ENCODE results near the gene KIAA0232. TPM values are rescaled to one million over a fixed set of nuclear protein-coding genes. Genes with fewer than 3 reads are reported as not detected.

Gene KIAA0232
- total and polyA plus RNA-seq, 4 donors: 8.9 to 34.4 (median 18.5) TPM

DNA sequence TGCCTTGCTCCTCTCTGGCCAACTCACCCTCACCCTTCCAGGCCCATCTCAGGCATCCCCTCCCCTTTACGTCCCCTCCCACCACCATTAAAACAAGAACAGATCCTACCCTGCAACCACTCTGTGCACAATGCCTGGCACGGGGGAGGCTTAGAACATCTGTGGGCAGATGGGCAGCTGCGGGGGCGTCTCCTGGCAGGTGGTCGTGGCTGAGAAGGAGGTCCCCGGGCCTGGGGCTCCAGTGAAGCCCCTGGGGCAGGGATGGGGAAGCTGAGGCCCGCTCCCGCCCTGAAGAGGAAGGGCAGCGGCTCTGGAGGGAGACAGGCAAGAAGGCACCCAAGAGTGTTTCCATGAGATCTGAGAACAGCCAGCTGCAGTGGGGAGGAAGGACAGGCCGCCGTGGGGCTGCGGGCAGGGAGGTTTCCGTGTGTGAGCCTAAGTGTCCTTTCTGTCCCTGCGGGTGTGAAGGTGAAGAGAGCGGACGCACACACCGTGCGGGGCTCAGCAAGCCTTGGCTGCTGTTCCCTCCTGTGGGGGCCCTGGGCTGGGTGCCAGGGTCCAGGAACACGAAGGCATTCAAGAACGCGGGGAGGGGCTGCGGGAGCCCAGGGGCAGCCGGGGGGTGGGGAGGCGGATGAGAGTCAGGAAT lies 119.3 kb downstream of the KIAA0232 start:
- H3K4me3 ChIP-seq (ENCODE audit: low read depth in 1 of 3, low read length in 3 of 3): no peak overlapping the region
- H3K4me1 ChIP-seq (ENCODE audit: control insufficient read depth in 4 of 4, insufficient read depth in 4 of 4, low read length in 3 of 4): peaks cover 0 to 18% (median 11%) of the 10 kb centered on the region in 4 donors
- no peaks in the 10 kb centered on the region for H3K9me3 ChIP-seq (ENCODE audit: control insufficient read depth in 4 of 4, low read length in 3 of 4)
- TF ChIP-seq HNF4A (conservative IDR thresholded peaks at IDR 0.05) (no peak), CTCF (IDR thresholded peaks at IDR 0.05; ENCODE audit: low read depth, low read length, missing input control) (no peak), RXRA (IDR thresholded peaks at IDR 0.05) (no peak), RAD21 (IDR thresholded peaks at IDR 0.05) (no peak)
- TF ChIP-seq, protein P1, sequence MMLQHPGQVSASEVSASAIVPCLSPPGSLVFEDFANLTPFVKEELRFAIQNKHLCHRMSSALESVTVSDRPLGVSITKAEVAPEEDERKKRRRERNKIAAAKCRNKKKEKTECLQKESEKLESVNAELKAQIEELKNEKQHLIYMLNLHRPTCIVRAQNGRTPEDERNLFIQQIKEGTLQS (IDR thresholded peaks at IDR 0.05): no peak
- no peak overlapping the region for H3K27ac ChIP-seq (ENCODE audit: low read depth in 1 of 2, low read length in 2 of 2)
- no peaks in the 10 kb centered on the region for H3K27me3 ChIP-seq (ENCODE audit: control insufficient read depth in 4 of 4, insufficient read depth in 4 of 4, low read length in 3 of 4)
- H3K36me3 ChIP-seq (ENCODE audit: control insufficient read depth in 4 of 4, insufficient read depth in 3 of 4, low read depth in 1 of 4, low read length in 3 of 4): no peaks in the 10 kb centered on the region
- DNase-seq (ENCODE audit: low spot score): no peak
- WGBS: 91% methylated on average over 24 of the region's 24 CpGs
- H3K9ac ChIP-seq (ENCODE audit: low read depth in 1 of 2, low read length in 2 of 2): no peak overlapping the region

DNA sequence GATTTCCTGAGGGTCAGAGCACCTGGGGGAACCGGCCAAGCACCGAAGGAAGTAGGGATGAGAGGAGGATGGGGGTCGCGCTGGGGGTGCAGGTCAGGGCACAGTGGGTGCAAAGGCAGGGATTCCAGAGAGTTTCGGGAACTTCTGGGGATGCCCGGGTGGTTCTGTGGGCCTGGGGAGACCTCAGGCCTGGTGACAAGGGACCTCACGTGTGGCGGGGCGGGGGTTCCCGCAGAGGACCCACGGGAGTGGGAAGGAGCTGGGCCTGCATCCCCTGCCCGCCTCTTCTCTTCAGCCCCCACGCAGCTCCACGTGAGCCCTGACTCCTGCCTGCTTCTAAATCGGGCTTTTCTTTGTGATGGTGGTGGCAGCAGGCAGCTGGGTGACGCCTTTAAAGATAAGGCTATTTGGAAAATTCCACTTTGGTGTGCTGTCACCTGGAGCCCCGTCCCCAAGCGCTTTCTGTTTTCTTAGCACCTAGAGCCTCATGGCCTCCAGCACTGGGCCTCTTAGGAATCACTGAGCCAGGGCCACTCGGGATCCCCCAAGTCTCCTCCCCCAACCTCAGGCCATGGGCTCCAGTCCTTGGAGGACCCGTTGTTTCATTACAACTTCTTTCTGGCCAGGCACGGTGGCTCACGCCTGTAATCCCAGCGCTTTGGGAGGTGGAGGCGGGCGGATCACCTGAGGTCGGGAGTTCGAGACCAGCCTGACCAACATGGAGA lies 120.0 kb downstream of the KIAA0232 start:
- Histone ChIP-seq H3K27me3 (ENCODE audit: control insufficient read depth in 4 of 4, insufficient read depth in 4 of 4, low read length in 3 of 4) (no peaks in the 10 kb centered on the region), H3K36me3 (ENCODE audit: control insufficient read depth in 4 of 4, insufficient read depth in 3 of 4, low read depth in 1 of 4, low read length in 3 of 4) (no peaks in the 10 kb centered on the region), H3K4me1 (ENCODE audit: control insufficient read depth in 4 of 4, insufficient read depth in 4 of 4, low read length in 3 of 4) (peaks cover 3 to 20% (median 11%) of the 10 kb centered on the region in 4 donors), H3K4me3 (ENCODE audit: low read depth in 1 of 3, low read length in 3 of 3) (no peak overlapping the region), H3K9me3 (ENCODE audit: control insufficient read depth in 4 of 4, low read length in 3 of 4) (no peaks in the 10 kb centered on the region), H3K9ac (ENCODE audit: low read depth in 1 of 2, low read length in 2 of 2) (no peak overlapping the region), H3K27ac (ENCODE audit: low read depth in 1 of 2, low read length in 2 of 2) (no peak overlapping the region)
- WGBS: 91% methylated on average over 27 of the region's 27 CpGs
- TF ChIP-seq, protein P1 (IDR thresholded peaks at IDR 0.05): no peak
- no peak for TF ChIP-seq GABPA (IDR thresholded peaks at IDR 0.05 in 1 of 2, conservative IDR thresholded peaks at IDR 0.05 in 1 of 2)
- TF ChIP-seq RAD21 (IDR thresholded peaks at IDR 0.05): no peak
- TF ChIP-seq NR2F2 (IDR thresholded peaks at IDR 0.05): no peak
- TF ChIP-seq FOXA1 (IDR thresholded peaks at IDR 0.05): no peak
- TF ChIP-seq HNF4A (conservative IDR thresholded peaks at IDR 0.05): no peak
- no peak for TF ChIP-seq ZBTB33 (IDR thresholded peaks at IDR 0.05)
- TF ChIP-seq YY1 (IDR thresholded peaks at IDR 0.05): no peak
- no peak for TF ChIP-seq SP1 (IDR thresholded peaks at IDR 0.05)
- TF ChIP-seq RXRA (IDR thresholded peaks at IDR 0.05): no peak
- TF ChIP-seq, protein P2, sequence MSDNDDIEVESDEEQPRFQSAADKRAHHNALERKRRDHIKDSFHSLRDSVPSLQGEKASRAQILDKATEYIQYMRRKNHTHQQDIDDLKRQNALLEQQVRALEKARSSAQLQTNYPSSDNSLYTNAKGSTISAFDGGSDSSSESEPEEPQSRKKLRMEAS (IDR thresholded peaks at IDR 0.05): no peak
- TF ChIP-seq JUND (IDR thresholded peaks at IDR 0.05): no peak
- TF ChIP-seq FOXA2 (IDR thresholded peaks at IDR 0.05): no peak
- TF ChIP-seq EGR1 (IDR thresholded peaks at IDR 0.05; ENCODE audit: low read depth in 2 of 2): no peak
- no peak for TF ChIP-seq TAF1 (conservative IDR thresholded peaks at IDR 0.05)
- no peak for TF ChIP-seq CTCF (IDR thresholded peaks at IDR 0.05; ENCODE audit: low read depth, low read length, missing input control)
- no peak for TF ChIP-seq HNF4G (IDR thresholded peaks at IDR 0.05)
- DNase-seq (ENCODE audit: low spot score): no peak
